CD1c-positive myeloid dendritic cell (primary cell): ENCODE data around the gene BNIP2.

Experiments
- DNase-seq: peaks from one replicate; pipeline ENCODE4 v3.0.0-alpha.2; 2016; ENCODE audit errors: extremely low spot score

BNIP2 gene

DNA sequence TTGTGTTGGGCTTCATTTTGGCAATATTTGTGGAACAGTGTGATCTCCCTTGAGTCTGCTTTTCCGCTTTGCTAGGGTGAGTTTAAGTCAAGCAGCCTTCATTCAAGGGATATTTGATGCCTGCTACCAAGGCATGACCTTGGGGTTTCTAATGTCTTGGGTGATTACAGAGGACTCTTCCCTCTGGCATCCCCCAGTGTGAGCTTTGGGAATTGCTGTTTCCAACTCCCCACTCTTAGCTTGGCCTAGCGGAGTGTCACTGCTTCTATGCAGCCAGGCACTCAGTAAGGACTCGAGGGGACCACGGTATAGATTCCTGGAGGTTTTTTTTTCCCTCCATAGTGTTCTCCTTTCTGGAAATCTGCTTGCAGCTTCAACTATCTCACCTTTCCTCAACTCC is 56.4 kb downstream of the BNIP2 start:
- DNase-seq = no peak

DNA sequence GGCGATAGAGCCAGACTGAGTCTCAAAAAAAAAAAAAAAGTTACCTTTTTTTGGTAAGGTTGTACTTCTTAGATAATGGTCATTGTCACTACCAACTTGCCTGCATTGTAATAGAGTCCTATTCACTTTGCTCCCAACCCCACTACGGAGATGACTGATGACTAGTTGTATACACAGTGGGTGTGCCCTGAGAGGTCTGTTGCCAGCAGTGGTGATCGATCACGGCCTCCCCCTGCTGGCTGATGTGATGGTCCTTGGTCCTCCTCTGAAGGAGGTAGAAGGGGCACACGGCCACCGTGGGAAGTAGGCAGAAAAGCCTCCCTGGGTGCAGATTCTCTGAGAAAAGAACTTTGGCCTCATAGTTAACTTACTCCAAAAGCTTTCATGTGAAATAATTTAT is 66.8 kb downstream of the BNIP2 start:
- peak; percentile 19 for DNase-seq

DNA sequence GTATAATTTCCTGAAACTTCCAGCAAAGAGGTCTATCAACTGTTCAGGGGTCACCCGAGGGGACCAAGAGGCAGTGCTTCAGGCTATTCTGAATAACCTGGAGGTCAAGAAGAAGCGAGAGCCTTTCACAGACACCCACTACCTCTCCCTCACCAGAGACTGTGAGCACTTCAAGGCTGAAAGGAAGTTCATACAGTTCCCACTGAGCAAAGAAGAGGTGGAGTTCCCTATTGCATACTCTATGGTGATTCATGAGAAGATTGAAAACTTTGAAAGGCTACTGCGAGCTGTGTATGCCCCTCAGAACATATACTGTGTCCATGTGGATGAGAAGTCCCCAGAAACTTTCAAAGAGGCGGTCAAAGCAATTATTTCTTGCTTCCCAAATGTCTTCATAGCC is 70.7 kb downstream of the BNIP2 start:
- DNase-seq = peak; percentile 53

DNA sequence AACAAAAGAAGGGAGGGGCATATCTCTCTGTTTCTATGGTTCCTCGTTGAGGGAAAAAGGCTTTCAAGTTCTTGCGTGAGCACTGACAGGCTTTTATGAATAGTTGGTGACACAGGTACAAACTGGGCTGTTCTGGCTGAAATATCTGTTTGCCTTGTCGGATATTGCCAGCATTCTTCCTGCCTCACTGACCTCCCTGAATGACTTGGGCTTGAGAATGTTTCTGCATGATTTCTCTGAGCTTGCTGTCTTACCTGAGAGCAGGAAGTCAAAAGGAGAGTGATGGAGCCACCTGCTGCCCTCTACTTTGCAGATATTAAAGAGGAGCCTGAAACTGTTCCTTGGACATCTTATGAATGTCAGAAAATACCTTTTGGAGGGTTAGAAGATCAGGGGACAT is 72.7 kb downstream of the BNIP2 start:
- DNase-seq = no peak

DNA sequence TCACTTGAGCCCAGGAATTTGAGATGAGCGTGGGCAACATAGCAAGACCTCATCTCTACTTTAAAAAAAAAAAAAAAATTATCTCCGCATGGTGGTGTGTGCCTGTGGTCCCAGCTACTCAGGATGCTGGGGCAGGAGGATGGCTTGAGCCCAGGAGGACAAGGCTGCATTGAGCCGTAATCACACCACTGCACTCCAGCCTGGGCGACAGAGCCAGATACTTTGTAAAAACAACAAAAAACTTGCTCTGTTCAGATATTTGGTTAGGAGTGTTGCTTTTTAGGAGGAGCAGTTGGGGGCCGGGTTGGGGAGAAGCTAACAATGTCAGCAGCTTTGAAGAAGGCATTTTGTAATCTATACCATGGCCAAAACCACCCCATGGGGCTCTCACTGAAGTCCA is 73.5 kb downstream of the BNIP2 start:
- no peak for DNase-seq

DNA sequence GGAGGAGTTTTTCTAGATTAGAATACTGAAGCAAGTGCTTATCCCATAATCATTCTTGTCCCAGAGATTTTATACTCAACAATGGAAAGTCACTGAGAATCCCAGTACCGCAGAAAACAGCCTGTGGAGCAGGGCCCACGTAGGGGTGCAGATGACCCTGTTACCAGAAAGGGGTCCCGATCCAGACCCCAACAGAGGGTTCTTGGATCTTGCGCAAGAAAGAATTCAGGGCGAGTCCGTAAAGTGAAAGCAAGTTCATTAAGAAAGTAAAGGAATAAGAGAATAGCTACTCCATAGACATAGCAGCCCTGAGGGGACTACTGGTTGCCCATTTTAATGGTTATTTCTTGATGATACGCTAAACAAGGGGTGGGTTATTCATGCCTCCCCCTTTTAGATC is 75.0 kb downstream of the BNIP2 start:
- no peak for DNase-seq

DNA sequence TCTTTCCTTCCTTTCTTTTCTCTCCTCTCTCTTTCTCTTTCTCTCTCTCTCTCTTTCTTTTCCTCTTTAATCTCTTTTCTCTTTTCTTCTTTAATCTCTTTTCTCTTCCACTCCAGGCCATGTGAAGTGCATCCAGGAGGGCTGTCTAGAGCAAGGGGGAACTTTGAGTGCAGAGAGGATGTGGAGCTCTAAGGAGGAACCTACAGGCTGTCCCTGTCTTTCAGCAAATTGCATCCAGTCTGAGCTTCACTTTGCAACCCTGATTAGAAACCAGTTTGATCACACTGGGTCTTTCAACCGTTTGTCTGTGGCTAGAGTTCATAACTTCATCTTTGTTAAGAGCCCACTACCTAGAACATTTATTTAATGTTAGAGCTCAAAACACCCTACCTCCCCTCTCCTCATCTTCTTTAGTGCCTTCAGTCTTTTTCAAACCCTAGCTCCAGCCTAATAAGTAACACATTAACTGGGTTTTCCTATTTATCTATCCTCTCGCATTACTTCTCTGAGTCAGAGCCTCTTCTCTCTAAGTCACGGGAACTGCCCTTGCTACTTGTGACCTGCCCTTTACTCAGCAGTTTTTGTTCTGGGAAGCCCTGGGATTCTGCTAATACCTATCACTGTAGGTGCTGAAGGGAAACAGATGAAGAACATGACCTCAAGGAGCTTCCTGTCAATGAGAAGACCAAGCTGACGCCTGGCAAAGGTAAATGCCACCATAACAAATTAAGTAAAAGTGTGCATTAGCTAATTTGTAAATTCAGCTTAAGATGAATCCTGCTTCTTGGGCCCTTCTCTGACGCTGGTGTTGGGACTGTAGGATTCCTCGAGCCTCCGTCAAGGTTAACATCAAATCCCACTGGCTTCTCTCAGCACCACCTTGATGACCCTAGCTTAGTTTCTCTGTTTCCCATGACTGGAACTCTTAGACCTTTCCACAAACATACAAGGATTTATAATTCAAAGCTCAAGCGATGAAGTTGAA is 77.6 kb downstream of the BNIP2 start, which contains the start of gene GCNT3:
Gene GCNT3 (plus strand): TSS at position 508 of the 985 bp plus-strand sequence. CDS start 6,456 bp downstream, outside the sequence.
- DNase-seq = peak; percentile 7

DNA sequence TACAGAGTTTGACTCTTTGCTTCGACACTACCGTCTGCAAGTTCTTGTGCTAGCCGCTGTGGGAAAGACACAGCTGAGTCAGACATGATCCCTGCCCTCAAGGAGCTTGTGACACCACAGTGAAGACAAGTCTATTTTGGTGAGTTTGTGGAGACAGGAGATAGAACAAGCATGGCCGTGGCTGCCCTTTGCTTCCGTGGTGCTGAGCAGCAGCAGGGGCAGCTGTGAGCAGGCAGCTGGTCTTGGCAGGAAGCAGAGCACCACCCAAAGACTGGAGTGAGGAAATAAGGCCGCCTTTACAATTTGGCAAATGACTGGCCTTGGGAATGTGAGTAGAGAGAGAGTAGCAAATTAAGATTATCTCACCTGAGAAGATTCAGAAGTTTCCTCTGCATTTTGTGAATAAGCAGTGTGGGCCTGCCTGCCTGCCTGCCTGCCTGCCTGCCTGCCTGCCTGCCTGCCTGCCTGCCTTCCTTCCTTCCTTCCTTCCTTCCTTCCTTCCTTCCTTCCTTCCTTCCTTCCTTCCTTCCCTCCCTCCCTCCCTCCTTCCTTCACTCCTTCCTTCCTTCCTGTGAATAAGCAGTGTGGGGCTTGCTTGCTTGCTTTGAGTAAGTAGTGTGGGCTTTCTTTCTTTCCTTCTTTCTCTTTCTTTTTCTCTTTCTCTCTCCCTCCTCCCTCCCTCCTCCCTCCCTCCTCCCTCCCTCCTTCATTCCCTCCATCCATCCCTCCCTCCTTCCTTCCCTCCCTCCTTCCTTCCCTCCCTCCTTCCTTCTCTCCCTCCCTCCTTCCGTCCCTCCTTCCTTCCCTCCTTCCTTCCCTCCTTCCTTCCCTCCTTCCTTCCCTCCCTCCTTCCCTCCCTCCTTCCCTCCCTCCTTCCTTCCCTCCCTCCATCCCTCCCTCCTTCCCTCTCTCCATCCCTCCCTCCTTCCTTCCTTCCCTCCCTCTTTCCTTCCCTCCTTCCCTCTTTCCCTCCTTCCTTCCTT is 79.1 kb downstream of the BNIP2 start:
- no peak for DNase-seq
